Suprapubic skin (tissue), 4 donors: ENCODE data around the gene TP53AIP1.

Experiments
- CTCF ChIP-seq, 2 donors: fragments of 200-600 bp in 1 of 2; fragments of 450-650 bp in 1 of 2; sonication (generic) in 1 of 2; IDR thresholded peaks; one replicate each; pipeline ENCODE4 v1.5.1; 2016 to 2019; ENCODE audit warnings: antibody characterized with exemption in 2 of 2, mild to moderate bottlenecking in 1 of 2, moderate library complexity in 1 of 2
- EP300 ChIP-seq: sonication (generic); formaldehyde crosslinking; IDR thresholded peaks from one replicate; pipeline ENCODE4 v1.6.1; 2017; ENCODE audit warnings: antibody characterized with exemption
- POLR2A ChIP-seq, 2 donors: fragments of 450-650 bp; IDR thresholded peaks; one replicate each; pipeline ENCODE4 v1.6.1; 2017; ENCODE audit warnings: antibody characterized with exemption in 2 of 2, mild to moderate bottlenecking in 2 of 2, moderate library complexity in 2 of 2
- POLR2AphosphoS5 ChIP-seq, 3 donors: sonication (generic); formaldehyde crosslinking; IDR thresholded peaks; one replicate each; pipeline ENCODE4 v1.6.1; 2017; ENCODE audit warnings: antibody characterized with exemption in 3 of 3

- no peak for TF ChIP-seq CTCF (IDR thresholded peaks at IDR 0.05)
- no peak for TF ChIP-seq POLR2A (IDR thresholded peaks at IDR 0.05)
- TF ChIP-seq POLR2AphosphoS5 (IDR thresholded peaks at IDR 0.05), result no peak
- no peak for TF ChIP-seq EP300
These were observed 28.2 kb downstream of the TP53AIP1 start for GRCh38 chr11:128914216-128915148.
